Neural cell (in vitro differentiated cells): ENCODE measurements around the gene SLC6A6.
"Not testable (repeated sequence)": the region's sequence is repeated elsewhere in the genome, so short reads cannot be mapped to it uniquely, and the experiment has no call there.

ENCODE experiments used
- EZH2 ChIP-seq: fragments of 200-600, 300-800 bp; shearing (Covaris generic), sonication (generic); IDR thresholded peaks from 2 replicates; pipeline ENCODE4 v1.6.1; 2014; ENCODE audit warnings: antibody characterized with exemption, low read length, borderline replicate concordance, mild to moderate bottlenecking; ENCODE audit not compliant: insufficient read depth, poor library complexity, severe bottlenecking
- POLR2AphosphoS5 ChIP-seq: IDR thresholded peaks from 2 replicates; pipeline ENCODE4 v1.6.1; 2012
- TF ChIP-seq, protein P1 (sequence below): fragments of 450-650 bp; IDR thresholded peaks from 2 replicates; pipeline ENCODE4 v1.5.1; 2014; ENCODE audit warnings: antibody characterized with exemption, mild to moderate bottlenecking, moderate library complexity; ENCODE audit not compliant: poor library complexity, severe bottlenecking

DNA sequence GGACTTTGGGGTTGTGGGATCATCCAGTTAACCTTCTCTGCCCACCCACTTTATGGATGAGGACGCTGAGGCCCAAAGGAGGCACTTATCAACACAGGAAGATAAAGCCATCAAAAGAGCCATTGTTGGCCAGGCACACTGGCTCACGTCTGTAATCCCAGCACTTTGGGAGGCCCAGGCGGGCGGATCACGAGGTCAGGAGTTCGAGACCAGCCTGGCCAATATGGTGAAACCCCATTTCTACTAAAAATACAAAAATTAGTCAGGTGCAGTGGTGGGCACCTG lies 7.3 kb downstream of the SLC6A6 start:
- TF ChIP-seq, protein P1, sequence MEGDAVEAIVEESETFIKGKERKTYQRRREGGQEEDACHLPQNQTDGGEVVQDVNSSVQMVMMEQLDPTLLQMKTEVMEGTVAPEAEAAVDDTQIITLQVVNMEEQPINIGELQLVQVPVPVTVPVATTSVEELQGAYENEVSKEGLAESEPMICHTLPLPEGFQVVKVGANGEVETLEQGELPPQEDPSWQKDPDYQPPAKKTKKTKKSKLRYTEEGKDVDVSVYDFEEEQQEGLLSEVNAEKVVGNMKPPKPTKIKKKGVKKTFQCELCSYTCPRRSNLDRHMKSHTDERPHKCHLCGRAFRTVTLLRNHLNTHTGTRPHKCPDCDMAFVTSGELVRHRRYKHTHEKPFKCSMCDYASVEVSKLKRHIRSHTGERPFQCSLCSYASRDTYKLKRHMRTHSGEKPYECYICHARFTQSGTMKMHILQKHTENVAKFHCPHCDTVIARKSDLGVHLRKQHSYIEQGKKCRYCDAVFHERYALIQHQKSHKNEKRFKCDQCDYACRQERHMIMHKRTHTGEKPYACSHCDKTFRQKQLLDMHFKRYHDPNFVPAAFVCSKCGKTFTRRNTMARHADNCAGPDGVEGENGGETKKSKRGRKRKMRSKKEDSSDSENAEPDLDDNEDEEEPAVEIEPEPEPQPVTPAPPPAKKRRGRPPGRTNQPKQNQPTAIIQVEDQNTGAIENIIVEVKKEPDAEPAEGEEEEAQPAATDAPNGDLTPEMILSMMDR: not testable (repeated sequence)
- TF ChIP-seq POLR2AphosphoS5, EZH2: not testable (repeated sequence)
